ENCODE data around the gene HTR4.
"Not testable (repeated sequence)": the region's sequence is repeated elsewhere in the genome, so short reads cannot be mapped to it uniquely, and the experiment has no call there.

The HTR4 gene, protein sequence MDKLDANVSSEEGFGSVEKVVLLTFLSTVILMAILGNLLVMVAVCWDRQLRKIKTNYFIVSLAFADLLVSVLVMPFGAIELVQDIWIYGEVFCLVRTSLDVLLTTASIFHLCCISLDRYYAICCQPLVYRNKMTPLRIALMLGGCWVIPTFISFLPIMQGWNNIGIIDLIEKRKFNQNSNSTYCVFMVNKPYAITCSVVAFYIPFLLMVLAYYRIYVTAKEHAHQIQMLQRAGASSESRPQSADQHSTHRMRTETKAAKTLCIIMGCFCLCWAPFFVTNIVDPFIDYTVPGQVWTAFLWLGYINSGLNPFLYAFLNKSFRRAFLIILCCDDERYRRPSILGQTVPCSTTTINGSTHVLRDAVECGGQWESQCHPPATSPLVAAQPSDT

DNA sequence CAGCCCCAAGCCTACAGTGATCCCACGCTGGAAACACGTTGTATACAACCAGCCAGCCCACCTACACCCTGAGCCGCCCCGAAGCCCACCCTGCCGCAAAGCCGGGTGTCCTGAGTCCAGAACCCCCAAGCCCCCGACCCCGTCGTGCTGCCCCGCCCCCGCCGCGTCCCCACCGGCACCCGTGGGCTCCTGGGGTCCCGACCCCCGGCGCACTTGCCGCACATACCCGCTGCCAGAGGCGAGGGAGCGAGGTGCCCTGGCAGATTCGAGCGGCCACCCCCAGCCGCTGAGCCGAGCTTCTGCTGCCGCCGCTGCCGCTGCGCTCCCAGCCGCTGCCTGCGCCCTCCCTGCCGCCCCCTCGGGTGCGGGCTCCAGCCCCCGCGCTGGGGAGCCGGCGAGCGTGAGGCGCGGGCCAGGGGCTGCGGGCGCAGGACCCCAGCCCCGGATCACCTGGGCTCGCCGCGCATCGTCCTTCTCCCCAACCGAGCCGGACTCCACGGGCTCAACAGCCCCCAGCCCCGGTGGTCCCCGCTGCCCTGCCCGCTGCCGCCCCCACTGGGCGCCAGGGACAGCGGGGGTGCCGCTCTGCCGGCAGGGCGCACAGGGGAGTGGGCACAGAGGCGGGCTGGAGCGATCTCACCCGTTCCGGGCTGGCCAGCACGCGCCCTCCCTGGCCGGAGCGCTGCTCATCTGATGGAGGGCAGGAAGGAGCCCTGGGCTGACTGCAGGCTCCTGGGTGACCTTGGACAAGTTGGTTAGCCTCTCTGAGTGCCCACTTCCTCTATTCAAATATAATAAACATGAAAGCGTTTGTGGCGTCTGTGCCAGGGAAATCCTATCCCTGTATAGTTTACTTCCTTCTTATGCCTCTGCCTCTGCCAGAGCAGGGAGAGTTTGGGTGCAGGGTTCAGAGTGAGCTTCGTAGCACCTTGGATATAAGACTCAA lies at the start of gene HTR4:
Gene HTR4 (minus strand): TSS at position 692 of the 946 bp plus-strand sequence. CDS start 17,513 bp downstream, outside the sequence.
- DNase-seq, result no peak

DNA sequence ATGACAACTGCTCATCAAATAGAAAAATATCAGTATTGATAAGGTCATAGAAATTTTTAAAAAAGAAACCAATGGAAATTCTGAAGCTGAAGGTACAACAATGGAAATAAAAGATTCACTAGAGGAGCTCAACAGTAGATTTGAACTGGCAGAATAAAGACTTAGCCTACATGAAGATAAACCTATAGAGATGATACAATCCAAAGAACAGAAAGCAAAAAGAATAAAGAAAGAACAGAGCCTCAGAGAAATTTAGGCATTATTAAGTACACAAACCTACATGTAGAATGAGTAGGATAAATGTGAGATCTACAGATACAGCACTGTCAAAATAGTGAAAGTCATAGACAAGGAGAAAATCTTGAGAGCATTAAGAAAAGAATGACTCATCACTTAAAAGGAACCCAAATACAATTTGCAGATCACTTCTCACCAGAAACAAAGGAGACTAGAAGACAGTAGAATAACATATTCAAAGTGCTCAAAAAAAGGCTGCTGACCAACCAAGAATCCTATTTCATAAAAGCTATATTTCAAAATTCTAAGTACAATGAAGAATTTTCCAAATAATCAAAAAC lies 47.8 kb upstream of the HTR4 start:
- no peak for DNase-seq

DNA sequence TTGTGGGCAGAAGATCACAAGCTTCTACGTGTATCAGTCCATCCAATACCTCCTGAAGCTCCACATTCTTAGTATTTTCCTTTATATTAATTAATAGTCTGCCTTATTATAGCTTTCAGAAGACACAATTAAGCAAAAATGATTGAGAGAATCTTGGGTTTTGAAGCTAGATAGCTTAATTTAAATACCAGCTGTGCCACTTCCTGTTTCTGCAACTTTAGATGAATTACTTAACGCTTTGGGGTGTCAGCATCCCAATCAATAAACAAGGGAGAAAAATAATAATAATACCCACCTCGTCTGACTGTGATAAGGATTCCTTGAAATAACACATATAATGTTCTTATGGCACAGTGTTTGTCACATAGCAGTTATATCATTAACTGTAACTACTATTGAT lies 44.7 kb upstream of the HTR4 start:
- DNase-seq, result no peak

DNA sequence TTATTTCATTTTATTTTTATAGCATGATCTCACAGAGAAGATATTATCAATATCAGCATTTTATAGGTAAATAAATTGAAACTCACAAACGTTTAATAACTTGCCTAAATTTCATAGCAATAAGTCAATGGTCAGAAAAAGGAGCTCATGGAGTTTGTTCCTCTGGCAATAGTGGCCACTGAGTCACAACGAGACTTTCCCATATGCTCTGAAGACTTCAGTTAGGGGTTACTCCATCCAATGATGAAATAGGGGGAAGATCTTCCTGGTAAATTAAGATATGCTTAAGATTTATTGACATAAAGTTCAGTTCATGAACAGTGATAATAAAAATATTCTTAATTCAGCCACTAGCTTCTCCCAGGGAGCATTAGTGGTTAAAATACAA lies 43.5 kb upstream of the HTR4 start:
- no peak for DNase-seq

DNA sequence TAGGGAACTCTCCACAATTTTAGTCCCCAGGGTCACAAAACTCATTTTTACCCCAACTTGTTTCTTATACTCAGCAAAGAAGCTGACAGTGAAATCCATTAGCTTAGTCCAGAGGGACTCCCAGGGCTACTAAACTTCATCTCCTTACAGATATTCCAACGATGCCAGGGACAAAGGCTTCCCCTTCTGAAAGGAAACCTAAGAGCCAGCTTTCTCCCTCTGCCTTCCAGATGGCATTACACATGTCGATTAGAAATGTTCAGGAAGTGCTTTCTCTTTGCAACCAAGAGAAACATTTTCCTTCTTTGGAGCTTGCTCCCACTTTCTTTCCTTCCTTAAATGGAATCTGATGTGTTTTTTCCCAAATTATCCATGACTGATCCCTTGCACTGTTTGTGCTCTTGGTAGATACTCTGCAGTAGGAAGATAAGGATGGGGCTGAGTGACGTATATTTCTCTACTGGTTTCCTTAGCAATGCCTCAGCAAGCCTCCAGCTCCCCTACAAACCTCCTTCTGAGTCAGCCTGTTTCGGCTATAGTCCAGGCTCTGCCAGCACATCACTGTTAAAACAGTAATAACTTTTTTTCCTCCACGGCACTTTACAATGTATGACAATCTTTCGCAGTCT lies 43.0 kb upstream of the HTR4 start:
- DNase-seq, result no peak

DNA sequence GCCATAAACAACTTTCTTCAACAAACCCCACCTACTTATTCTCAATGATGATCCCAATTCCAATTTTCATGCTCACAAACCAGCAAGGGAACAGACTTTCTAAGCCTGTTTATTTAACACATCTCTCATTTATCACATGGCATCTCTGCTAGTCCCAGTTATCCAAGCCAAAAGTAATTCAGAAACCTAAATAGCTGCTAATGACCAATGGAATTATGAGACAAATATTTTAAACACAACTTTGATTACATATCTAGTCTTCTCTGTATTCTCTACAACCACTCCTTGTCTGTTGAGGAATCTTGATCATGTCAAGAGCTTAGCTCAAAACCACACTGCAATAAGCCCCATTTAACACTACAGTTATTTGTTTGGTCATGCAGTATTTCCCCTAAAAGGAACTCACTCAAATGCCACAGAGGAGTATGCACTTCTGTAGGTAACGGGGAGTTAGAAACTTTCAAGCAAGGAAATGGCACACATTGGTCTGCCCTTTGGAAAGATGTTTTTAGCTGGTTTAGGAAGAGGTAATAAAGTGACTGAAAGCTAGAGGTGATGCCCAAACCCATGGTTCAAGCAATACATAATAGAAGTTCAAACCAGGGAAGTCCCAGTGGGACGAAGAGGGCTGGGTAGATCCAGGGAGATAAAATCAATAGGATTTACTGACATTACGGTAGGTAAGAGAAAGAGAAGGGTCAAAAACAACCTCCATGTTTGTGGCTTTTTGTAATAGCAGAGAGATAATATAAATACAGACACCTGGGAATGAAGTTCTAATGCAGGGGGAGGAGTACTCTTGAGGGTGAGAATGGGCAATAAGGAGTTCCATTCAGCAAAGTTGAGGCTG lies 42.1 kb upstream of the HTR4 start:
- DNase-seq, result no peak

DNA sequence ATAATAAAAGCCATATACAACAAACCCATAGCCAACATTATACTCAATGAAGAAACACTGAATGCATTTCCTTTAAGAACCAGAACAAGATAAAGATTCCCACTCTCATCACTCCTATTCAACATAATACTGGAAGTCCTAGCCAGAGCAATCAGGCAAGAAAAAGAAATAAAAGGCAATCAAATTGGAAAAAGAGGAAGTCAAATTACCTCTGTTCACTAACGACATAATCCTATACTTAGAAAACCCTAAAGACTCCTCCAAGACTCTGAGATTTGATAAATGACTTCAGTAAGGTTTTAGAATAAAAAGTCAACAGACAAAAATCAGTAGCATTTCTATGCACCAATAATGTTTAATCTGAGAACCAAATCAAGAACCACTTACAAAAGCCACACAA lies 36.6 kb upstream of the HTR4 start:
- DNase-seq, result no peak

DNA sequence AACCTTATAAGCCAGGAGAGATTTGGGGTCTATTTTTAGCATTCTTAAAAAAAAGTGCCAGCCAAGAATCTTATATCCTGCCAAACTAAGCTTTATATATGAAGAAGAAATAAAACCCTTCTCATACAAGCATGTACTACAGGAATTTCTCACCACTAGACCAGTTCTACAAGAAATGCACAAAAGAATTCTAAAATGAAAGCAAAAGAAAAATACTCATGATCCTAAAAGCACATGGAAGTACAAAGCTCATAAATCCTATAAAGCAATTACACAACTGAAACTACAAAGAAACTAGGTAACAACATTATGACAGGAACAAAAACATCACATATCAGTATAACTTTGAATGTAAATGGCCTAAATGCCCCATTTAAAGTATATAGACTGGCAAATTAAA lies 34.5 kb upstream of the HTR4 start:
- no peak for DNase-seq

DNA sequence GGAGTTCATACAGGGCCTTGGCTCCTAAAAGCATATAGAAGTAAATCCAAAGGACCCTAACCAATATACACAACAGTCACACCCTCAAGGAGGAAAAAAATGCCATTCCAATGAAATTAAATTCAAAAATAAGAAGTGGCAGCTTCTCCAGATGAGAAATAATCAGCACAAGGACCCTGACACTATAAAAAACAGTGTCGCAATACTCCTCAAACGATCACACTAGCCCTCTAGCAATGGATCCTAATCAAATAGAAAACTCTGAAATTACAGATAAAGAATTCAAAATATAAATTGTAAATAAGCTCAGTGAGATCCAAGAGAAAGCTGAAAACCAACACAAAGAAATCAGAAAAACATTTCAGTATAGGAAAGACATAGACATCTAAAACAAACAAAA lies 33.5 kb upstream of the HTR4 start:
- no peak for DNase-seq

DNA sequence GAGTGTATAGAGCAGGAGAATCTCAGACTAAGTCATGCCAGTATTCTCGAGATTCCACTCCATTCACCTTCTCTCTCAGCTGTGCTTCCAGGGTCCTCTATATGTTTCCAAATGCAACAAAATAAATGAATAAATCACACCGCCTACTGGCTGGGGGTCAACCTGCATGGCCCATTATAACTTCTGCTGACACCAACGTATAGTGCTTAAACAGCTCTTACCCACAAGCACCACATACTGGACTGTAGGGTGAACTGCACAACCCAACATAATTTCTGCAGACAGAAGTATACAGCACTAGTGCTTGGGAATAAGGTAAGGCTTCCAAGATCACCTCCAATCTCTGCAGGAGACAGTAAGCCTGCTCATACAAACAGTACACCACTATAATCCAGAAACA lies 33.1 kb upstream of the HTR4 start:
- DNase-seq, result no peak

DNA sequence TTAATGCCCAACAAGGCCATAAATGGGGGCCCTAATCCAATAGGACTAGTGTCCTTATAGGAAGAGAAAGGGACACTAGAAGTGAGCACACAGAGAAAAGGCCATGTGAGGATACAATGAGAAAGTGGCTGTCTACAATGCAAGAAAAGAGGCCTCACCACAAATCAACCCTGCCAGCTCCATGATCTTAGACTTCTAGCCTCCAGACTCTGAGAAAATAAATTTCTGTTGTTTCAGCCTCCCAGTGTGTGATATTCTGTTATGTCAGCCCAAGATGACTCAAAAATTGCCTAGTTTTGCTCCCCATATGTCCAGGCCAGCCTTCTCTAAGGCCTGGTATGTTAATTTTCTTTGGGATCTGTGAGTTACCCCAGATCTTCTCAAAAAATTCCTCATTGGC lies 32.3 kb upstream of the HTR4 start:
- DNase-seq, result no peak

DNA sequence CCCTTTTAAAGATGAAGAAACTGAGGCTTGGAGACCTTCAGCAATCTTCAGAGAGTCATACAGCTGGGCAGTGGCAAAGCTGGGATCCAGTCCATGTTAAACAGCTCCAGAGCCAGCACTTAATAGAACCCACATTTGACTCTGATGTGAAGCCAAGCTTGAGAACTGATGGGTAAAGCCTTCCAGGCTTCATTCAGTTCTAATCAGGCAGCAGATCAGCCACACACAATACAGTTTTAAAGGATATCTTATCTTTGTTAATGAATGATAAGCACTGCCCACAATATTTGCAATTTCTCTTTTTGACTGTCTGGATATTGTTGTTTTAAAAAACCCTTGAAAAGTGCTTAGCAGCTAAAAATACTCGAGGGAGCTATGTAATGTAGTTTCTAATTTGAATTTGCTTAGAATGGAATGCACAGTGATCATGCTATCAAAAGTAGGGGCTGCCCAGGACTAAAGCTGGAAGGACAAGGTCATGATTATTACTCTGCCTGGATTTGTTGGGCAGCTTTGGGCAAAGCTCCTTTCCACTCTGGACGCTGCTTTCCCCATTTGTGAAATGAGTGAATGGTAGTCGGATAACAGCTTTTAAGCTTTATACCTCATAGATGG lies 31.3 kb upstream of the HTR4 start:
- DNase-seq, result no peak

DNA sequence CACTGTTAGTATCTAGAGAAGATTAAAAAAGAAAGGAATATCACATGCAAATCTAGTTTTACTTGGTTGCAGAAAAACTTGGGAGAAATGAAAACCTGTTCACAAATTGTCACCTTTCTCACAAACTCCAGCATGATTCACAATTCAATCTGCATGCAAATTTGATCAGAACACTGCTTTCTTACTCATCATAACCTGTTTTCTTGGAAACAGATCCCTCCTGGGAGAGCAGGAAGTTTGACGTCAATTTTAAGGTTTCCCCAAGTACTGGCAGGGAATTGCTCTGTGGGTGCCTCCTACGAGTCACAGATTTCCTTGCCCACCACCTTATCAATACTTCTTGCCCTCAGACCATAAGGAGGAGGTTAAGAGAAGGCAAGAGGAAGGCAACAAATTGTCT lies 30.2 kb upstream of the HTR4 start:
- no peak for DNase-seq

DNA sequence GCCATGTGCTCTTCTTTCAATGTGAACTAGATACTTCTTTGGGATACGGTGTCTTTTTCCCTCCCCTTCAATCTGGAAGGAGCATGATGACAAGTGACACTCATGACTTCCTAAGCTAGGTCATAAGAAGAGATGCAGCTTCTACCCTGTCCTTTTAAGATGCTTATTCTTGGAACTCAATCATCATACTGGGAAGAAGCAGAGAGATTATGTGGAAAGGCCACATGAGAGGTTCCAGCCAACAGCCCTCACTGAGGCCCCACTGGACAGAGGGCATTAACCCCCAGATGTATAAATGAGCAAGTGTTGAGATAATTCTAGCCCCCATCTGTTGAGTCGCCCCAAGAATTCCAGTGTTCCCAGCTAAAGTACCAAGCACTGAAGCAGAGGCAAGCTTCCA lies 29.3 kb upstream of the HTR4 start:
- no peak for DNase-seq

DNA sequence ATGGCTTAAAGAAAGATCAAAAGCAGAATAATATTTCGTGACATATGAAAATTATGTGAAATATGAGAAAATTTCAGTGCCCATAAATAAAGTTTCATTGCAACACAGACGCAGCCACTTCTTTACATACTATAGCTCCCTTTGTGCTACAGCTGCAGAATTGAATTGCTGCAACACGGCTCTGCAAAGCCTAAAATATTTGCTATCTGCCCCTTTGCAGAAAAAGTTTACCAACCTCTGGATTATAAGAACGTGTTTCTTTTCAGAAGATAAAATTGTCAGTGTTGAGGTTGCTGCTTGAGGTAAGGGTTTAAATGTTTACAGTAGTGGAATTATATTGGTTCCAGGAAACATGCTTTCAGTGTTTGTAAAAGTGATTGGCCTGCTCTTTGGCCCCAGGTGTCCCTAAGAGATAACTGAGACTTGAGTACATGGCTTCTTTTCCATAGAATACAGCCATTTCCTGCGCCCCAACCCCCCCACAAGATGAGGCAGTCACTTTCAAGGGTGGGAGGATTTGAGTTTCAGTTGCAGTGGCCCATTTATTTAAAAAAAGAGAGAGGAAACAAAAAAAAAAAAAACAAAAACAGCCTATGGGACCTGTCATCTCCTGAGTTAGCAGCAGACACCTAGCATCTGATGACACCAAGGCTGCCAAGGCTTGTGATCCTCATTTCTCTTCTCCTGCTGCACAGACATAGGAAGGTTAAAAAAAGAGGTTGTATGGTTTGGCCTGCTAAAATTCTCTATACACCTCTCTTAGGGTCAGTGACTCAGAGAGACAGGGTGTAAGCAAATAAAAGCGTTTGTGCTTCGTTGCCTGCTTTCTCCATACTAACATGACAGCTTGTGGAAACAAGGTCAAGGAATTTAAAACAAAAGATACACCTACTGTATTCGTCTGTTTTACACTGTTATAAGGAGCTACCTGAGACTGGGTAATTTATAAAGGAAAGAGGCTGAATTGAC lies 28.0 kb upstream of the HTR4 start:
- DNase-seq, result no peak

DNA sequence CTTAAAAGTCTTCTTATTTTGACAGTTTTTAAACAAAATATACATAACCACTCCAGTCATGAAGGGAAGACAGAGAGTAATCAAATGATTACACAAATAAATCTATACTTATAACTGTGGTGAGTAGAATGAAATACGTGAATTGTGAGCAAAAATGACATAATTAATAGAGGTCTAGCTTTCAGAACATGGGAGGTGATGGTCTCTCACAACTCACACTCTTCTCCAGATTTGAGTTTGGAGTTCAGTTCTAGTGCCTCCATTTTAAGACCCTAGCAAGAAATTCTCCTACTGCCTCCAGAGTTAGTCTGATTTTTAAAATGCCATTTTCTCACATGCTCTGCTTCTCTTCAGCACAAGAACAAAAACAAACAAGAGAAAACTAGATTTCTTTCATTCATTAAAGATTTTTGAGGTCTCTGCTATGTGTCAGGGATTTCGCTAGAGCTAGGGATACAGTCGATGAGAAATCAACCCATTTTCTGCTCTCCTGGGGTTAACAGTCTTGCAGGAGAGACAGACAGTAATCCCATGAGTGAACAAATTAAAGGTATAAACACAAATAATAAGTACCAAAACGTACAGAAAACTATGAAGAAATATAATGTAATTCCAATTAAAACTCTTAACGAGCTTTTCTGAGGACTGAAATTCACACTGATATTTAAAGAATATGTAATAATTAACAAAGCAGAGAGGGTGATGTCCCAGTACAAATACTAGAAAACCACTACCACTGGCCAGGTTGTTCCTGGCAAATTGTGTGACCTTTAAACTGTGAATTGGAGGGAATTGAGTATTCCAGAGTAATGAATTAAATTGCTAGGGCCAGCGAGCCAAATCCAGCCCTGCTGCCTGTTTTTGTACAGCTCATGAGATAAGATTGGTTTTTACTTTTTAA lies 27.1 kb upstream of the HTR4 start:
- DNase-seq, result no peak

DNA sequence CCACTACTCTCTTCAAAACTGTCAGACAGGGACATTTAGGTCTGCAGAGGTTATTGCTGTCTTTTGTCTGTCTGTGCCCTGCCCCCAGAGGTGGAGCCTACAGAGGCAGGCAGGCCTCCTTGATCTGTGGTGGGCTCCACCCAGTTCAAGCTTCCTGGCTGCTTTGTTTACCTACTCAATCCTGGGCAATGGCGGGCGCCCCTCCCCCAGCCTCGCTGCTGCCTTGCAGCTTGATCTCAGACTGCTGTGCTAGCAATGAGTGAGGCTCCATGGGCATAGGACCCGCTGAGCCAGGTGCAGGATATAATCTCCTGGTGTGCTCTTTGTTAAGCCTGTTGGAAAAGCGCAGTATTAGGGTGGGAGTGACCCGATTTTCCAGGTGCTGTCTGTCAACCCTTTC lies 19.4 kb upstream of the HTR4 start:
- not testable (repeated sequence) for DNase-seq

DNA sequence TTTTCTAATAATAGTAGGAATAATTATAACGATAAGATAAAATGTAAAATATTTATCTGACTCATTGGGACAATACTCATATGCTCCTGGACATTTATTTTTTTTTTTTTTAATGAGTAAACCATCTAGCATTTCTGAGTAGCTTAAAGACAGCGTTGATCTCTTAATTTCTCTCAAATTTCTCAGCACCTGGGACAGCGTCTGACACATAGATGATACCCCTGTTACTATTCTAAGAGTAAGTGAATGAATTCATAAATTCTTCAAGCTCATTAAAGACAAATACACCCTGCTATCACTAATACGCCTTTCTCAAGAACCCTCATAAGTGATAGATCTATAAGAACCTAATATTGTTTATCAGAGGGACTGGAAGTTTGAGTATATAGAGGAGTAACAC lies 12.0 kb upstream of the HTR4 start:
- DNase-seq, result no peak

DNA sequence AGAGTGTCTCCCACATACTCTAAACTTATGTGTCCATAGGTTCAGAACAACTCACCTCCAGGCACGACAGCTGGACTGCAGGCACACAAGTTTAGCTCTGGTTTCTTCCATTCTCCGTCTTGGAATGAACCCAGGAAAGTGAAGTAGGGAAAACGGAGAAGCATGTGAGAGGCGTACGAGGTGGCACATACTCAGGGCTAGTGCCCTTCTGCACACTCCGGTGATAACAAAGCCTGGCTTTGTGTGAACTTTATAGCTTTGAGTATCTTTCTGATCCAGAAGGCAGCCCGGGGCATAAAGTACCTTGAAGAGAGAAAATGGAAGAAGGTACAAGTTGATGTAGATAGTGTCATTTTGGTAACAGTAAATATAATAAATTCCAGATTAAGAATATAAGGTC lies 11.1 kb upstream of the HTR4 start:
- DNase-seq, result no peak

DNA sequence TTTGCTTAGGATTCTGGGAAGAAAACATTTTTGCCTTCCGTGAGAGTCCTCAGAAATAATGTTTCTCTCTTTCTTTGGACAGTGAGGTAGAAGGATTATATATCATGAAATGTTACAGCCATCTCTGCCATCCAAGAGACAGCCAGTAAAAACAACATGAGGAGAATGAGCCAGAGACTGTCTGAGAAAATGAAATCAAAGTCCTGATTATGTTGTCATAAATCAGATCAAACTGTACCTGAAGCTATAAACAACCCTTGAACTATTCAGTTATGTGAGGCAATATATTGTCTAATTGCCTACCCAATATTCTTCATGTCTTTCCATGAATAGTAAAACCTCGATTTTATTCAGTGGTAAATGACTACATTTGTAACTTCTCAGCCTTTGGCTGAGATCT lies 9.2 kb upstream of the HTR4 start:
- no peak for DNase-seq
